NCI-H69 (cell line): ENCODE measurements around the gene CEACAM21.

Source experiments
- DNase-seq: peaks from one replicate; lab custom pipeline; 2025; lab: John Stamatoyannopoulos, UW

CEACAM21 gene

DNA sequence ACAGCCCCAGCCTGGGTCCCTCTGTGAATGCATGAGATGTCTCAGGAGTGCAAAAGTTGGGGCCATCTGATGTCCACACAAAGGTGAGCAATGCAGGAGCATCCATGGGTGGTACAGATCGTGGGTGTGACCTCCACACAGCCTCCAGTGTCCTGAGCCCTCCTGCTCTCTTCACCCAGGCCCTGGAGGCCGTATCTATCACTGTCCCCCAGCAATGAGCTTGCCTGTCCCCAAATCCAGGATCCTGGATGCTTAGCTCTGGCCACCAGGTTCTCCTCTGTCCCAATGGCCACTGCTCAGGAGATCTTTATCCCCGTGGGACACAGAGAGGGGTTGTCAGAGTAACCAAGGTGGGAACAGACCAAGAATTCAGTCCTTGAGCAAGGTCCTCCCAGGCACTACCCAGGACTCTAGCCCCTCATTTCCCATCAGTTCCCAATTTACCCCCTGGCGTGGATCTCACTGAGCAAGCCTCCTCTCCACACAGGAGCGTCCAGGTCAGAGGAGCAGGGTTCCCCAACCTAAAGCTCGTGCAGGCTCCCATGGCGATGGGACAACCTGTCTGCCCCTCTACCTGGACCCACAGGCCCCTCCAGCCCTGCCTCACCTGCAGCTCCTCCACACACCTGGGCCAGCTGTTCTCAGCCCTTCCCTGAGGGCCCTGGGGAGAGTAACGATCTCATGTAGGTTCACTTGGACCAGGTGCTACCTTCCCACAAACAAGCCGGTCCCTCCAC, 11.3 kb downstream of the CEACAM21 start:
- DNase-seq = no peak

DNA sequence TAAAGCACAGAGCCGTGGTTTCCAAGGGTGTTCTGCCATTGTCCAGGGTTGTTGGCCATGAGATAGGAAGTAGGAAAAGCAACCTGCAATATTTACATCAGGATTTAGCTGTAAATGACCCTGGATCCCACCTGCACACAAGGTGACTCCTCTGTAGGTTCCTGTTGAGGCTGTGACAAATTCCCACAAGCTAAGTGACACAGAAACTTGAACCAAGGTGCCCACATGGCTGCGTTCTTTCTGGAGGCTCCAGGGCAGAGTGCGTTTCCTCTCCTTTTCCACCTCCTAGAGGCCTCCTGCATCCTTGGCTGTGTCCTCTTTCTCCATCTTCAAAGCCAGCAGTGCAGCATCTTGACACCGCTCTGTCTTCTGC, 11.9 kb downstream of the CEACAM21 start:
- DNase-seq = no peak

DNA sequence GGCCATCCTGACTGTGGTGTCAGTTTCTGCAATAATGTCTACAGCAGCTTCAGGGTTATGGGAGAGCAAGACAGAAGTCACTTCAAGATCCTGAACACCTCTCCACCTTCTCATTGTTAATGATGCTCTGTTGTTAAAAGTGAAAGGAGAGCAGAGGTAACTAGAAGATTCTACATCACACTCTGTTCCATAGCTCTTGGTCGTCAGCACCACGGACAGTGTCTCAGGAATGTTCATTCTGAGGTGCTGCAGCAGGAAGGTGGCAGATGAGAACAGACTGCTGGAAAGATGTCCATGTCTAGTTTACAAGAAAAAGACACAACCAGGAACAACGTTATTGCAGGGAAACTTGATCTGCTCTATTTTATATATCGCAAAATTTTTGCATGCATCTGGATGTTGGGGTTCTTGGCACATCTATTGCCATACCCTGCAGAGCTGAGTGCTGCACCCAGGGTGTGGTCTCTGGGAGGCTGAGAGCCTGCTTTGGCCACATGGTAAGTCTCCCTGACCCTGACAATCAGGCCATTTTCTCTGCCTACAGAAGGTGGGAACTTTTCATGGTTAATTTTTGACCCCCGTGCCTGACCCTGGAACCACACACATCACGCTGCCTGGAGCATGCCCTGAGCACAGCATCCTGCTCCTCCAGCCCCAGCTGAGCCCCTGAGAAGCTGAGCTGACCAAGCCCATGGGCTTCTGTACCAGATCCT, 12.7 kb downstream of the CEACAM21 start:
- DNase-seq = no peak

DNA sequence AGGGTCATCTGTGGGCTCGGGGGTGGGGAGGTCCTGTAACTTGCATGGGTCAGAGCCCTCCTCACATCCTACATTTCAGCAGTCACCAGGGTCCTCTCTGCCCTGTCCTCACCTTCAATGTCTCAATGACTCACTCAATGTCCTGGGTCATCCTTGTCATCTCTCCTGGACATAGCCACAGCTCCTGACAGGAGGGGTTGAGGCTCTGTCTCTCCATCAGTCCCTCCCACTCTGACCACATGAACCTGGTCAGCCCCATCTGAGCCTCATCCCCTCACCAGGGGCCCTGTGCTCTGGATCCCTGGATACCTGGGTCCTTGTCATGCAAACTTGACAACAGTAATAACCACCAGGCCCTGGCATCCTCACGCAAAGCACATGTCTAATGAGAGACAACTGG, 13.4 kb downstream of the CEACAM21 start:
- no peak for DNase-seq

DNA sequence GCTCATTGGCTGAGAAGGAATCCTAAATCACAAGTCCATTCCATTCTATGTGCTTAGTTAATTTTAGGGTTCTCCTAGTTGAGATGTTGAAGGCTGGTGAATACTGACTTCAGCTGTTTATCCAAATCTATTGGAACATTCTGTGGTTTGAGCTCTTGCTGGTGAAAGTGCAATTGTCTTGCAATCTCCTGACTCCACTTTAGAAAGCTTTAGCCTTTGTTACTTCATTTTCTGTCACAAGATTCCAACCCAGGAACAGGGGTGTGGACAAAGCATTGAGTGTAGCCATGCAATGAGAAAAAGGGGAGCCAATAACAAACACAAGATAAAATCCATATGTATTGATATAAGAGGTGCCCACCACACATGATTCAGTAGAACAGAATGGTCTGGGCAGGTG, 15.0 kb downstream of the CEACAM21 start:
- DNase-seq = no peak

DNA sequence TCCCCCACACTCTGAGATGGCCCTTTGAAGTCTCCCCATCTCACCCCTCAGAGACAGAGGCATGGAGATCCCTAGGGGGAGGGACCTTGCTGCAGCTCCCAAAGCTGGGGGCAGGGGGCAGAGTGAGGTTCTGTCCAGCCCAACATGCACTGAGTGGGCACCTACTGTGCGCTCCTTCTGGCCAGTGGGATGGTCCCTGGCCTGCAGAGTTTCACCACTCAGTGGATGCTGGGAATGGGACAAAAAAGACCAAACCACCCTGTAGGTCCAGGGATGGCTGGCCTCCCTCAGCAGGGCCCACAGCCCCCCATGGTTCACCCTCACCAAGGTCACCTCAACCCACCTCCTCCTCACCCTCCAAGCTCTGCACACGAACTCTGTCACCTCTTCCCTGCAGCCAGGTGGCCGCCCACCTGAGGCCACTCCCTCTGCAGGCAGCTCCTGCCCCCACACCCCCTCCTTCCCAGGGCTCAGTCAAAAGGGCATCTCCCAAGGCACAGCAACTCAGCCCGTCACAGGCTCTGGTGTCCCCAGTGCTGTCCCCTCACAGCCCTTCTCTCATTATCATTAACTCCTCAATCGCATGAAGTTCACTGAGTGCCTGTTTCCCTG, 16.1 kb downstream of the CEACAM21 start:
- no peak for DNase-seq

DNA sequence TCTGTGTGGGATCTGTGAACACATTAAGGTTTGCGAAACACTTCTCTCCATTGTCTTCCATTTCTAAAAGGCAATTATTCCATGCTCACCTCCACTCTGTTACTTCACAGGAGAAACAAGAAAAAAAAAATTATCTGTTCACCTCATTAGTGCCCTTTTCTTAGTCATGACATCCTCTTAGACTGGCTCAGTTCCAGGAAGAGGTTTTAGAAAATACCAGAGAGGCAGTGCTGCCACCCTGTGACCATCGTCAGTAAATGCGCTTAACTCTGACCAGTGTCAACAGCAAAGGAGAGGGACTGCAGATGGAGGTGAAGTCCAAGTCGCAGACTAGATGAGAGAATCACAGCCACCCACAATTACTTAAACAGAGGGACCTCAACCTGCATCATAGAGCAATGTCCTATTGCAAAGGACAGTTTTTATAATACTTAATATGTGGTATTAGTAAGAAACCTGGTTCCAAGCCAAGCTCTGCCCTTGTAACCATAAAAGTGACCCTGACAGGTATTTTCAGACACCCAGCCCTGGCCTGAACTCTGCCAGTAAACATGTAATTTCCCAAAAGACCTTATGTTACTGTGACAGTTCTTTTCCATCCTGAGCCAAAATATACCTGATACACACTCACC, 19.4 kb downstream of the CEACAM21 start:
- DNase-seq = peak; percentile 91

DNA sequence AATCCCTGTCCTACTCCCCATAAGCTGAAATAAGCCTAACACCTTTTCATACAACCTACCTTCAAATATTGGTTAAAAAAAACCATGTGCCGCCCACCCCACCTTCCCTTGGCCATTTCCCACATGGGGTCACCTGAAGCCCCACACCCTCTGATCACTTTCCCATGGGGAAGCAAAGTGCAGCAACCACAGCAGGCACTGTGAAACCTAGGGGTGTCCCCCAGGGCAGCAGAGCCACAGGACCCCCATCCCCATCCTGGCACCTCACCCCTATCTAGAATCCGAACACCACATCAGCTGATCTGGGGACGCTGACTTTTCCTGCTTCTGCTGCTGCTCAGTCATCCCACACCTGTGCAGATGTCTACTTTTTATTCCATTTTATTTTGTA, 19.9 kb downstream of the CEACAM21 start:
- DNase-seq = no peak

DNA sequence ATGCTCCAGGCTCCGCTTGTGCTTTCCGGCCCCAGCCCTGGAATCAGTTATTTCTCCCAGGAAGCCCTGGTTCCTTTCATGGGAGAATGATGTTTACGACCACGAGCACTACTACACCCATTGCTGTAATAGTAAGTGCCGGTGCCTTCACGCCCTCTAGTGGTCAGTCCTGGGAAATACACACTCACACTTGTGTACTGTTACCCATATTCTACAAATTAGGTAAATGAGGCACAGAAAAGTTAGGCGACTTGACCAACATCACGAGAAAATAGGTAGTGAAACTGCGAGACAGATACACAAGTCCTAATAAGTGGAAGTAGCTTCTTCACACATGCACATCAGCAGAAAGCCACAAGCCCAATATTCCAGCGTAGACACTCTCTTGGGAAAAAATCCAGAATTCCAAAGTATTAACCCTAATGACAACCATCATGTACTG, 21.7 kb downstream of the CEACAM21 start:
- peak; percentile 91 for DNase-seq

DNA sequence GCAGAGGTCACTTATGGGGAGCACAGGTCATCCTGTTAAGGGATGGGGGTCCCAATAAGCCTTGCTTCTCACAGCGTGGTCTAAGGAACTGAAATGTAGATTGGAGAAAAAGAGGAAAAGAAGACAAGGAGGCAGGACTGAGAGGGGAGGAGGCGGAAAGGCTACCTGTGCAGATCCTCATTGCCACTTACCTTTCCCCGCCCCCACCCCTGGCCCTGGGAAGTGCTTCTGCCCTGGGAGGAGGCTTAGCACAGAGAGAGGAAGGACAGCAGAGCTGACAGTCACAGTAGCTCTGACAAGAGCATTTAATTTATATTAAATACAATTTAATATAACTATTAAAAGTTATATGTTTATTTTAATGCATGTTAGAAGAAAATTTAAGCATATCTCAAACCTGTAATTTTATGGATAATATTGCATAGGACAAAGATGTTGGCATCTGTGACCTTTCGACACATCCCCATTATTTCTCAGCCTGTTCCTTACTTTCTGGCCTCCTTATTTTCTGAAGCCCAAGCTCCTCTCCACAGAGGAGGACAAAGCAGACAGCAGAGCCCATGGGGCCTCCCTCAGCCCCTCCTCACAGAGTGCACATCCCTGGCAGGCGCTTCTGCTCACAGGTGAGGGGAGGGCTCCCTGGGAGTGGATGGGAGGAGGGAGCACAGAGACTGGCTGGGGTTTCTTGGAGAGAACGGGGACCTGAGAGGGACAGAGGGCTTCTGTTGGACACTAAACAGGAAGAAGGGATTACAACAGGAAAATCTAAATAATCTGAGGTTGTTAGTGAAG, 23.4 kb downstream of the CEACAM21 start:
- peak; percentile 96 for DNase-seq

DNA sequence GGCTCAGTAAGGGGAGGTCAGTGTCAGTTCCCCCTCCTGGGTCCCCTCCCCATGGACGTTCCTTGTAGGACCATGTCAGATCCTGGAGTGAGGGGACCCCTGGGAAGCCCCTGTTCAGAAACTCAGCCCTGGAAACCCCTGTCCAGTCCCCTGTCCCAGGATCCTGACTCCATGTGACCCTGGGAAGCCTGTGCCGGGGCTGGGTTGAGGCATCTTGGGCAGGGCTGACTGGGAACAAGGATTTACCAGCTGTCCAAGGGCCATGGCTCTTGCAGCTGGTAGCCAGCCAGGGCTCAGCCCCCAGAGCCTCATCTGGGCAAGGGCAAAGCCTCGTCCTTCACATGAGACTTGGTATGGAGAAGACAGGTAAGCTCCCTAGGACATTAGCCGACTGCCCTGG, 25.8 kb downstream of the CEACAM21 start:
- DNase-seq = peak; percentile 19

DNA sequence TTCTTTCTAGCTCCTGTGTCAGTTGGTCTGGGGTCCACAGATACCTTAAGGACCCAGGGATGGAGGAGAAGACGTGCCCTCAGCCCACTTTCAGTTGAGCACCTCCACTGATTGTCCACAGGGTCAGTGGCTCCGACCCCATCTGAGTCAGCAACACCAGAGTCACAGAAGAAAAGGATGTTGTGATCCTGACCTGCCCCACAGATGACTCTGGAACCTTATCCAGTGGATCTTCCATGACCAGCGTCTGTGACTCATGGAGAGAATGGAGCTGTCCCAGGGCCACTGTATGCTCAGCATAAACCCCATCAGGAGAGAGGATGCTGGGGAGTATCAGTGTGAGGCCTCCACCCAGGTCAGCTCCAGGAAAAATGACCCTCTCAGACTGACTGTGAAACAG, 28.9 kb downstream of the CEACAM21 start:
- DNase-seq = no peak

DNA sequence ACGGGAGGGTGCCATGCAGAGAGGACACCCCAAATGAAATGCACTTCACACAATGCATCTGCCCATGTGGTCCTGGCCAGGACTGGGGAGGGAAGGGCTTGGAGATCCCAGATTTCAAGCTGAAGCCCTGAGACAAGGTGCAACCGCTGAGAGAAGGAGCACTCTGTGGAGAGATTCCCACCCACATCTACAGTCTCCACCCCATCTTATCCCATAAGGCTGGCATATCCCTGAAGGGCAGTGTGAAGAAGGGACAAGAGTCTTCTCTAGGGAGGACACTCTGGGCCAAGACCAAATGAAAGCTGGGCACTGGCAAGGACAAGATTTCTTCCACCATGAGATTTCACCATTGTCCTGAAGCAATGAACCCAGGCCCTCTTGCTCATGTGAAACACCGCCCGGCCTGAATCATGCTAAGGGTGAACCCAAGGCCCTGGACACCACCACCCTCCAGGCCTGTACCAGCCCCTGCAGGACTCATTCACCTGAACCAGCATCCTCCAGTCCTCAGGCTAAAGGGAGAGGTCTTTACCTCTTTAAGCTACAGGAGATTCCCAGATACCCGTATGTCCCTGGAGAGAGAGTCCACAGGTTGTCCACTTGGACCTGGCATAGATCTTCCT, 30.4 kb downstream of the CEACAM21 start:
- DNase-seq = no peak

DNA sequence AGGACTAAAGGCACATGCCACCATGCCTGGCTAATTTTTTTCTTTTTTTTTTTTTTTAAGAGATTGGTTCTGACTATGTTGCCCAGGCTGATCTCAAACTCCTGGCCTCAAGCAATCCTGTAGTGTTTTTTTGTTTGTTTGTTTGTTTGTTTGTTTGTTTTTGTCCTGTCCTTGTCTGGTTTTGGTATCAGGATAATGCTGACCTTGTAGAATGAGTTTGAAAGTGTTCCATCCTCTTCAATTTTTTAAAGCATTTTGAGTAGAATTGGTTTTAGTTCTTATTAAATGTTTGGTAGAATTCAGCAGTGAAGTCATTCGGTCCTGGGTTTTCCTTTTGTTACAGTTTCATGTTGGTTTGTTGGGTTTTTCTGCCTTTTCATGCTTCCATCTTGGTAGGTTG, 31.7 kb downstream of the CEACAM21 start:
- no peak for DNase-seq

DNA sequence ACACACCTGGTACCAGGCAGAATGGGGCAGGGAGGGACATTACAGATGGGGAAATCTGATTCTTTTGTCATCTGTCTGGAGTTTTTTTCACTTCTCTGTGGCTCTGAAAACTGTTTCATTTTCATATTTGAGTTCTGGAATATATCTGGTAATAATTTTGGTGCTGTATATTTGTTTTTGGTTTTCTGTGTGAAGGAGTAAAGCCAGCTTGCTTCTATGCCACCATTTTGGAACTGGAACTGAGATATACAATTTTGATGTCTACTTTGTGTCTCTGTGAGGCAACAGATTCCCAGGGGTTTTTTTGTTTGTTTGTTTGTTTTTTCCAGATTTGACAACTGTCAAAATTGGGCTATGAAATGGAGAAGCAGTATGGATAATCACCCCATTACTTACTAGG, 34.8 kb downstream of the CEACAM21 start:
- DNase-seq = no peak

DNA sequence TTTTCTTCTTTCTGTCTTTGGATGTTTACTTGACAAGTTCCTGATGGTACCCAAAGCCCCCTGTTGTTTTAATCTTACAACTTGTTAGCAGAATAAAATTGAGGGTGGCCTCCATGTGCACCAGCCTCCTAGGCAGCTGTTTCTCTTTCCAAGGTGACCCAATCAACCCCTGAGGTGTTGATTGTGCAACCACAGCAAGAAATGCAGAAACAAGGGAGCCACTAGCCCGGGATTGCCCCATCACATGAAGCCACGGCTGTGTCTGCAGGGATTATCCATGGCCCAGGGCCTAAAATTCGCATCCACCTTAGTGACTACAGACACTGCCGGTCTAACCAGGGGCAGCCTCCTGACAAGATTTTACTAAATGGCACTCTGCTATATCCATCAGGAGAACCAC, 36.5 kb downstream of the CEACAM21 start:
- DNase-seq = no peak

DNA sequence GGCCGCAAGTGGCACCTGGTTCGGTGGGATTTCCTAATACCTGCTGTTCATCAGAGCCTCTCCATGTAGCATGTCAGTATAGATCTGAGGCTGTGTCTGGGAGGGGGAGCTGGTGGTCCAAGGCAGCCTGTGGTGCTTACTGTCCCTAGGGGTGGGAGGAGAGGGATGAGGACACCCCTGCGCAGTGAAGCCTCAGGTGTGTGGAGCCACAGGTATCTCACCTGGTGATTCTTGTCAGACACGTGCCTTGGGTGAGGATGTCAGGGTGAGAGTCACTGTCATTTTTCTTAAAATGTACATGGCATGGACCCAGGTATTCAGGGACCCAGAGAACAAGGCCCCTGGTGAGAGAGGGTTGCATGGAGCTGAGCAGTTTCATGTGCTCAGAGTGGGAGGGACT, 39.2 kb downstream of the CEACAM21 start:
- DNase-seq = no peak

DNA sequence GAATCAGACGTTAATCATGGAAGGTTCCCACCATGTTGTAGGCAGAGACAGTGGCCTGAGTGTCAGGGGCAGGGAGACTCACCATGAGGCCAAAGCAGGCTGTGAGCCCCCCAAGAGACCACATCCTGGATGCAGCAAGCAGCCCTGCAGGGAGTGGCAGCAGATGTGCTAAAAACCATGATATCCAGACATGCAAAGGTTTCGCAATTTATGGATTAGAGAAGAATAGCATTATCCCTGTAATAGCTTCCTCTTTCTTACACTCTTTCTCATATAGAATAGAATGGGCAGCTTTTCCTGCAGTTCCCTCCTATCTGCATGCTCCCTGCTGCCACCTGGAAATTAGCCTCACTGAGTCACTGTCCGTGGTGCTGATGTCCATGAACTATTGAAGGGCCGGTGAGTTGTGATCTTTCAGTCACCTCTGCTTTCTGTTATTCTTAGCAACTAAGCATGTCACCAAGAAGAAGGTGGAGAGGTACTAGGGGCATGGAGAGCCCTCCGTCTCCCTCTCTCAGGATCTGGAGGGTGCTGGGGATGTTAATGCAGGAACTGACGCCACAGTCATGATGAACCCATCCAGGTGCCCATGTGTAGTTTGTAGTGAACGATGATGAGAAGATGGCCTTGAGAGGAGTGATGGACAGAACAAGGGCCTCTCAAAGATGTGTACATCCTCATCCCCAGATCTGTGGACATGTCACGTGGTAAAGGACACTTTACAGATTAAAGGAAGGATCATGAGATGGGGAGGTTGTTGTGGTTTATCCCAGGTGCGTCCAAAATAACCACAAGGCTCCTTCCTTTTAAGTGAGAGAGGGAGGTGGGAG, 41.0 kb downstream of the CEACAM21 start:
- no peak for DNase-seq

DNA sequence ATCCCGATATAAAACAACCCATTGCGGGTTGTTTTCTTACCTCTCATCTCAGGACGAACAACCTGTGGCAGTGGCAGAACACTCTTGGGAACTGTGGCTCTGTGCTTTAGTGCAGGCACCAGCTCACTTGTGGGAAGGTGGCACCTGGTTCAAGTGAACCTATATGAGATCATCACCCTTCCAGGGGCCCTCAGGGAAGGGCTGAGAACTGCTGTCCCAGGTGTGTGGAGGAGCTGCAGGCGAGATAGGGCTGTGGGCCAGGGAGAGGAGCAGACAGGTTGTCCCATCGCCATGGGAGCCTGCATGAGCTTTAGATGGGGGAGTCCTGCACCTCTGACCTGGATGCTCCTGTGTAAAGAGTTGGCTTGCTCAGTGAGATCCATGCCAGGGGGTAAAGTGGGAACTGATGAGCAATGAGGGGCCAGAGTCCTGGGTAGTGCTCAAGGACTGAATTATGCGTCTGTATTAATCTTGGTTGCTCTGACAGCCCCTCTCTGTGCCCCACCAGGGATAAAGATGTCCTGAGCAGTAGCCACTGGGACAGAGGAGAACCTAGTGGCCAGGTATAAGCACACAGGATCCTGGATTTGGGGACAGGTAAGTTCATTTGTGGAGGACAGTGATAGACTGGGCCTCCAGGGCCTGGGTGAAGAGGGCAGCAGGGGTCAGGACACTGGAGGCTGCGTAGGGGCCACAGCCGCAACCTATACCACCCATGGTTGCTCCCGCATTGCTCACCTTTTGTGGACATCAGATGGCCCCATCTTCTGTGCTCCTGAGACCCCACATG, 42.2 kb downstream of the CEACAM21 start:
- no peak for DNase-seq

DNA sequence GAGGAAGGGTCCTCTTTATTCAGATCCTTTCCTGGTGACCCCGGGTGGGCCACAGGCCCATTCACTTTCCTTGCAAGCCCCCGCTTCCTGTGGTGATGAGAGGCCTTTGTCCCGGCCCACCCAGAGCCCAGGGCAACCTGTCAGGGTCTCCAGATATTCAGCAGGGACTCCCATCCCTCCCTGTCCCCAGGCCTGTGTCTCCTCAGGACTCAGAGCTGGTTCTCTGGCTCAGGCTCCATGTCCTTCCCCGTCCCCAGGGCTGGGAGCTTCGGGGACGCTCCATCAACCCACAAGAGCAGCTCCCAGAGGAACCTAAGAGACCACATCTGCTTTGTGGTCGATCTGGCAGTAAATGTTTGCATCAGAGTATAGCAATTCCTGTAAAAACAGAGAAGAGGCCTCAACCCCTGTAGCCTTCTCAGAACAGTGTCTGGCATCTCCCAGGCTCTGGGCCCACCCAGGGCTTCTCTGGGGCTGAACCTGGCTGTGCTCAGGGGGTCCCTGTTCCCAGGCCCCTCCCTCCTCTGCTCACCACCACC, 43.1 kb downstream of the CEACAM21 start:
- no peak for DNase-seq
